Measurements from ENCODE around the gene LRRC28.

DNA sequence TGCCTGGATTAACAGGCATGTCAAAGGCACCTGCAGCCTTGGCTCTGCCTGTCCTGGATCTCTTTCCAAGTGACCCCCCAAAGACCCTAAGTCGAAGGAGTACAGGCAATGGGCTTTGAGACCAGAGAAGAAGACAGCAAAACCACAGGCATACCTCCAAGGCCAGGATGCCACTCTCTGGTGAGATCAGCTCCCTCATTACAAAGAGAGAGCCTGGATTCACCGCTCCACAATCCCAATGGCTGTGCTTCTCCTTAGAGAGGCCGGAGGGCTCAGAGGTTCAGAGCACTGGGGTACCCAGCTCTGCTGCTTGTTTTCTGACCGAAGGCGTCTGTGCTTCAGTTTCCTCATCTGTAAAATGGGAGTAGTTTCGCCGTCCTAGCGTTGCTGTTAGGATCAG is 160.0 kb downstream of the LRRC28 start:
- TF ChIP-seq CTCF (IDR thresholded peaks at IDR 0.05) (no peak), POLR2A (IDR thresholded peaks at IDR 0.05; ENCODE audit: low read depth) (no peak), POLR2AphosphoS5 (IDR thresholded peaks at IDR 0.05) (no peak), EP300 (IDR thresholded peaks at IDR 0.05) (no peak)

All from esophagus muscularis mucosa (tissue), 4 donors.